KMS-11 (cell line): ENCODE measurements around the gene CDH13.

Experiments
- H2AFZ ChIP-seq: fragments of 200-600 bp; sonication (generic); 2 replicates; pipeline ENCODE4 v1.6.1; 2016; ENCODE audit warnings: antibody characterized with exemption, mixed run types, low read depth
- H3K27ac ChIP-seq: fragments of 200-600 bp; sonication (generic); 2 replicates; pipeline ENCODE4 v1.6.1; 2016; ENCODE audit warnings: mild to moderate bottlenecking, mixed run types
- H3K27me3 ChIP-seq: fragments of 200-600 bp; sonication (generic); 2 replicates; pipeline ENCODE4 v1.6.1; 2017; ENCODE audit warnings: mild to moderate bottlenecking, low read depth, mixed run types, moderate library complexity; ENCODE audit not compliant: insufficient read depth
- H3K36me3 ChIP-seq: fragments of 200-600 bp; sonication (generic); 2 replicates; pipeline ENCODE4 v1.6.1; 2017; ENCODE audit warnings: mild to moderate bottlenecking, mixed run types; ENCODE audit not compliant: insufficient read depth
- H3K4me1 ChIP-seq: fragments of 200-600 bp; sonication (generic); 2 replicates; pipeline ENCODE4 v1.6.1; 2016; ENCODE audit warnings: mild to moderate bottlenecking, low read depth, mixed run types; ENCODE audit not compliant: poor library complexity, severe bottlenecking
- H3K4me2 ChIP-seq: fragments of 200-600 bp; sonication (generic); 2 replicates; pipeline ENCODE4 v1.7.0; 2016; ENCODE audit warnings: mild to moderate bottlenecking, mixed run types
- H3K4me3 ChIP-seq: fragments of 200-600 bp; sonication (generic); IDR thresholded peaks from 2 replicates; pipeline ENCODE4 v1.6.1; 2017; ENCODE audit warnings: low read depth, low read length, mixed read lengths; ENCODE audit not compliant: insufficient read depth
- H3K79me2 ChIP-seq: fragments of 200-600 bp; sonication (generic); 2 replicates; pipeline ENCODE4 v1.6.1; 2016; ENCODE audit warnings: low read depth, mixed run types; ENCODE audit not compliant: insufficient read depth
- H3K9ac ChIP-seq: fragments of 200-600 bp; sonication (generic); 2 replicates; pipeline ENCODE4 v1.6.1; 2016; ENCODE audit warnings: mild to moderate bottlenecking, mixed run types
- H4K20me1 ChIP-seq: fragments of 200-600 bp; sonication (generic); 2 replicates; pipeline ENCODE4 v1.6.1; 2016; ENCODE audit warnings: mild to moderate bottlenecking, mixed run types; ENCODE audit not compliant: insufficient read depth
- TF ChIP-seq, protein P1 (sequence below): fragments of 200-600 bp; sonication (generic); conservative IDR thresholded peaks from 2 replicates; pipeline ENCODE4 v1.6.1; 2017; ENCODE audit warnings: low read depth, mild to moderate bottlenecking, antibody characterized with exemption, low read length, moderate library complexity, mixed read lengths

Gene CDH13

DNA sequence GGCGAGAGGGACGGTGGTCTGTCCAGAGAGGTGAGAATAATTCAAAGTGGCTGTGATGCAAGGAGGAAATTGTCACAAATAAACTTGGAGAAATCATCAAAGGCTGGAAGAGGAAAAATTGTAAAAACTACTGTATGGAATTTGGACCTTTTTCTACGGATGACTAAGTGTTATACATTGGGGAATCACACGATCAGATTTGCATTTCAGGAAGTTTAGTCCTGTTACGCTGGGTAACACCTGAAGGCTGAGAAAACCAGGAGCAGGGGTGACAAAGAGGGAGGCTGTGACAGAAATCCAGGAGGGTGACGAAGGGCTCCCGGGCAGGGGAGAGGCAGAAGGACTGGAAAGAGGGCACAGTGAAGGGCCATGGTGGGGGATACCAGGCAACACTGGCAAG is 511.7 kb downstream of the CDH13 start:
- Histone ChIP-seq H3K27ac (no peak overlapping the region), H3K9ac (no peak overlapping the region), H3K4me1 (peaks cover 13% of the 10 kb centered on the region), H3K36me3 (no peaks in the 10 kb centered on the region), H4K20me1 (no peaks in the 10 kb centered on the region), H3K27me3 (peaks cover 8% of the 10 kb centered on the region; the same call in 1 of the 2 replicates), H3K4me3 (no peak overlapping the region), H2AFZ (no peak overlapping the region), H3K79me2 (no peaks in the 10 kb centered on the region), H3K4me2 (no peak overlapping the region)
- TF ChIP-seq, protein P1, sequence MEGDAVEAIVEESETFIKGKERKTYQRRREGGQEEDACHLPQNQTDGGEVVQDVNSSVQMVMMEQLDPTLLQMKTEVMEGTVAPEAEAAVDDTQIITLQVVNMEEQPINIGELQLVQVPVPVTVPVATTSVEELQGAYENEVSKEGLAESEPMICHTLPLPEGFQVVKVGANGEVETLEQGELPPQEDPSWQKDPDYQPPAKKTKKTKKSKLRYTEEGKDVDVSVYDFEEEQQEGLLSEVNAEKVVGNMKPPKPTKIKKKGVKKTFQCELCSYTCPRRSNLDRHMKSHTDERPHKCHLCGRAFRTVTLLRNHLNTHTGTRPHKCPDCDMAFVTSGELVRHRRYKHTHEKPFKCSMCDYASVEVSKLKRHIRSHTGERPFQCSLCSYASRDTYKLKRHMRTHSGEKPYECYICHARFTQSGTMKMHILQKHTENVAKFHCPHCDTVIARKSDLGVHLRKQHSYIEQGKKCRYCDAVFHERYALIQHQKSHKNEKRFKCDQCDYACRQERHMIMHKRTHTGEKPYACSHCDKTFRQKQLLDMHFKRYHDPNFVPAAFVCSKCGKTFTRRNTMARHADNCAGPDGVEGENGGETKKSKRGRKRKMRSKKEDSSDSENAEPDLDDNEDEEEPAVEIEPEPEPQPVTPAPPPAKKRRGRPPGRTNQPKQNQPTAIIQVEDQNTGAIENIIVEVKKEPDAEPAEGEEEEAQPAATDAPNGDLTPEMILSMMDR, result no peak

DNA sequence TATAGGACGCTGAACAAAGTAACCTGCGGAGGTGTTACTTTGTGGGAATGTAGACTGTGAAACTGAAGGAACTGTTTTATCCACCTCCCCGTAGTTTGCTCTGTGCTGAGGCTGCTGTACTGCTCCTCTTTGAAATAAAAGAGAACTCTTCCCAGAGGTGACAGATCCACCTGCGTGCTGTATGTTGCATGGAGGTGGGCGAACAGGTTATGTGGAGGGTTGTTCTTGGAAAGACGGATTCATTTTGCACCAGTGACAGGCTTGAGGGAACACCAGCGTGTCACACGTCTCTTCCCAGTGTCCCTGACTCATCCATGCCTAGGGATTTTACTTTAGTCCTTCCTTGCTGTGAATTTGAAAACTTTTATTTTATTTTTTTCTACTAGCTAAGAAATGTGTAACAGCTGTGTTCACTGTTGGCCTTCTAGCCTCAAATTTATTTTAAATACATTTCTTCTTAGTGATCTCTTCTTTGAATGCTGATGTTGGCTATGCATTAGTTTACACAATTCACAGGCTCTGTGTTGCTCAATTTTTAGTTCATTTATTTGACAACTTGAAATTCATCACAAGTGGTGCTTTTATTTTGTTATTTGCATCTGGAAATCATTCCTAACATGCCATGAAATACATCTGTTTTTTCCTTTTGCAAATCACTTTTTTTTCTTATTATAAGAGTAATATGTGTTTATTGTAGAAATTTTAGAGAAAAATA is 512.4 kb downstream of the CDH13 start:
- Histone ChIP-seq H3K79me2 (no peaks in the 10 kb centered on the region), H3K4me1 (peaks cover 13% of the 10 kb centered on the region), H3K27ac (no peak overlapping the region), H3K36me3 (no peaks in the 10 kb centered on the region), H3K9ac (no peak overlapping the region), H4K20me1 (no peaks in the 10 kb centered on the region), H3K4me2 (no peak overlapping the region), H3K4me3 (no peak overlapping the region), H2AFZ (no peak overlapping the region), H3K27me3 (peaks cover 8% of the 10 kb centered on the region; the same call in 1 of the 2 replicates)
- TF ChIP-seq, protein P1, result no peak

DNA sequence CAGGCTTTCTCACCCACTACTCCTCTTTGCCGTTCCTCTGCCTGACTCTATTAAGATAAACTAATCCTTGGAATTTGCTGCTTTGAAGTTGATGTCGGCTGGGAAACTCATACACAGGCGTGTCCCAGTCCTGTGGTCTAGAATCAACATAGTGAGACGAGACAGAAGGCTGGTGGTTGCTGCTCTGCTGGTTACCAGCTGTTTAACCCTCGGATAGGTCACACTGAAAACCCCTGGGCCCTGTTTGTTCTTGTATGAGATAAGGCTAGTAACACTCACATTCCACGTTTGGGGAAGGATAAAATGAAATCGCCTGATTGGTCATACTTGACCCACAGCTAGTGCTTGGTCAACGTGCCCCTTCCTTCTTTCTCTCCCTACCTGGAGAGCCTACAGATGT is 517.0 kb downstream of the CDH13 start:
- H3K36me3 ChIP-seq, result no peaks in the 10 kb centered on the region
- 0 out of 2 replicates have a peak, but pooled peaks cover 4% of the 10 kb centered on the region for H3K27me3 ChIP-seq
- H3K27ac ChIP-seq, result no peak overlapping the region
- H3K4me3 ChIP-seq, result no peak overlapping the region
- no peaks in the 10 kb centered on the region for H3K4me1 ChIP-seq
- no peak overlapping the region for H3K4me2 ChIP-seq
- no peak overlapping the region for H2AFZ ChIP-seq
- TF ChIP-seq, protein P1, result no peak
- no peaks in the 10 kb centered on the region for H4K20me1 ChIP-seq
- no peak overlapping the region for H3K9ac ChIP-seq
- no peaks in the 10 kb centered on the region for H3K79me2 ChIP-seq

DNA sequence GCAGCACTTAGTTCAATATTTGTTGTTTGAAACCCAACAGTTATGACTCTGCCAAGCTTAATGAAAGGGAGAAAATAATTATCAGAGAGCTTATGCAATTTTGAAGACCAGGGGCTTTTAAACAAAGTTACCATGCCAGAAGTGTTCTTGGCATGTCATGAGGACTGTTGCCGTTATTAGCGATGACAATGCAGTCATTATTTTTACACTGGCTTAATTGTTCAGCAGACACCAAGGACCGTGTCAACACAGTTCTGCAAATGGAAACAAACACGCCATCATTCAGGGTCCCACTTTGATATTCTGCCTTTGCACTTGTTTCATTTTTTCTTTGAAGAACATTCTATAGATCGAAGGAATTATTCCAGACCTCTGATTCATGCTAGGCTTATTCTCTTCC is 518.5 kb downstream of the CDH13 start:
- Histone ChIP-seq H3K4me3 (no peak overlapping the region), H3K27ac (no peak overlapping the region), H3K9ac (no peak overlapping the region), H3K4me1 (no peaks in the 10 kb centered on the region), H3K4me2 (no peak overlapping the region), H3K27me3 (no peaks in the 10 kb centered on the region), H3K36me3 (no peaks in the 10 kb centered on the region), H2AFZ (no peak overlapping the region), H4K20me1 (no peaks in the 10 kb centered on the region), H3K79me2 (no peaks in the 10 kb centered on the region)
- TF ChIP-seq, protein P1, result no peak
